GM12878 (cell line): Measurements from ENCODE around the gene NHERF2. TPM values are rescaled to one million over a fixed set of nuclear protein-coding genes. Genes with fewer than 3 reads are reported as not detected.

Experiments
- ATAC-seq: fragments of 200-7000 bp; cut with Tn5 transposase; 3 replicates; pipeline ENCODE4 v1.9.1; 2020; ENCODE audit warnings: mild to moderate bottlenecking, moderate library complexity
- BruUV-seq: library from RNA; stranded (reverse); fragments of 400-500 nt; replicated peaks from 2 replicates; lab custom pipeline; 2021; lab: Mats Ljungman, UMichigan
- CTCF ChIA-PET: fragments of 300-600 bp; sonication (Branson Sonifier 250); formaldehyde crosslinking; extraction: SDS; loops from one replicate; lab custom pipeline; 2021; ENCODE audit warnings: inconsistent platforms; lab: Yijun Ruan, JAX
- POLR2A ChIA-PET: fragments of 350-600 bp; formaldehyde crosslinking; extraction: SDS; loops from one replicate; lab custom pipeline; 2021; ENCODE audit warnings: inconsistent platforms; lab: Charles Lee
- RAD21 ChIA-PET: fragments of 300-600 bp; sonication (Branson Sonifier 250); formaldehyde crosslinking; loops from one replicate; lab custom pipeline; 2023; ENCODE audit warnings: antibody characterized with exemption; ENCODE audit not compliant: unreplicated experiment; lab: Charles Lee
- SMC1A ChIA-PET: fragments of 300-600 bp; sonication (Branson Sonifier 250); formaldehyde crosslinking; loops from one replicate; lab custom pipeline; 2023; ENCODE audit not compliant: unreplicated experiment, uncharacterized antibody; lab: Charles Lee
- DNase-seq: peaks from one replicate; pipeline ENCODE4 v3.0.0-alpha.2; 2011; ENCODE audit warnings: low read depth, low spot score
- FAIRE-seq: peaks from 3 replicates; lab custom pipeline; 2011; peaks lifted over from hg19 to GRCh38; lab: Jason Lieb, UNC
- H2AFZ ChIP-seq: 2 replicates; pipeline ENCODE4 v1.6.0; 2011; ENCODE audit warnings: low read depth, low read length, control low read depth; ENCODE audit not compliant: control insufficient read depth
- H3K27ac ChIP-seq: 2 replicates; pipeline ENCODE4 v1.5.1; 2011; ENCODE audit warnings: control low read depth; ENCODE audit not compliant: control insufficient read depth, insufficient read depth
- H3K27me3 ChIP-seq, 2 experiments: replicated peaks in 1 of 2; 2 replicates each; pipeline versions ENCODE4 v1.6.0 to v1.6.1; 2011; ENCODE audit warnings: low read length in 1 of 2; ENCODE audit not compliant: control insufficient read depth in 2 of 2, insufficient read depth in 2 of 2
- H3K36me3 ChIP-seq, 2 experiments: 2 replicates each; pipeline ENCODE4 v1.5.1; 2011; ENCODE audit warnings: low read length in 1 of 2; ENCODE audit not compliant: control insufficient read depth in 2 of 2, insufficient read depth in 2 of 2
- H3K4me1 ChIP-seq: 2 replicates; pipeline ENCODE4 v1.6.1; 2011; ENCODE audit warnings: mild to moderate bottlenecking, low read length, moderate library complexity, mixed read lengths; ENCODE audit not compliant: control insufficient read depth, insufficient read depth
- H3K4me2 ChIP-seq: 2 replicates; pipeline ENCODE4 v1.6.0; 2011; ENCODE audit warnings: control low read depth; ENCODE audit not compliant: control insufficient read depth, insufficient read depth
- H3K4me3 ChIP-seq: fragments of 200-600 bp; sonication (generic); 2 replicates; pipeline ENCODE4 v1.5.1; 2016
- H3K79me2 ChIP-seq: 2 replicates; pipeline ENCODE4 v1.6.0; 2011; ENCODE audit warnings: low read length; ENCODE audit not compliant: control insufficient read depth, insufficient read depth
- H3K9ac ChIP-seq: 2 replicates; pipeline ENCODE4 v1.8.0; 2011; ENCODE audit warnings: low read length, control low read depth, mixed read lengths; ENCODE audit not compliant: control insufficient read depth, insufficient read depth
- H3K9me3 ChIP-seq: replicated peaks from 3 replicates; pipeline ENCODE4 v1.5.1; 2011; ENCODE audit warnings: mild to moderate bottlenecking, low read length; ENCODE audit not compliant: control insufficient read depth, insufficient read depth
- H4K20me1 ChIP-seq: 2 replicates; pipeline ENCODE4 v1.6.0; 2011; ENCODE audit not compliant: control insufficient read depth, insufficient read depth
- ATF2 ChIP-seq: IDR thresholded peaks from 2 replicates; pipeline ENCODE4 v1.6.1; 2012; ENCODE audit warnings: low read length, inconsistent platforms
- CREB1 ChIP-seq: IDR thresholded peaks from 2 replicates; pipeline ENCODE4 v1.6.1; 2012; ENCODE audit warnings: low read depth, mild to moderate bottlenecking, inconsistent platforms
- E2F8 ChIP-seq: fragments of 450-650 bp; IDR thresholded peaks from 2 replicates; pipeline ENCODE4 v1.6.1; 2018; ENCODE audit warnings: mild to moderate bottlenecking, low read depth, moderate library complexity; ENCODE audit not compliant: partially characterized antibody
- EP300 ChIP-seq, 2 experiments: fragments of 150-350 bp in 1 of 2; IDR thresholded peaks; 2 replicates each; pipeline ENCODE4 v1.6.1; 2011 to 2012; ENCODE audit warnings: low read depth in 2 of 2, low read length in 2 of 2, borderline replicate concordance in 1 of 2, improper control_type of control experiment in 1 of 2, inconsistent platforms in 1 of 2; ENCODE audit not compliant: control insufficient read depth in 1 of 2
- ESRRA ChIP-seq: IDR thresholded peaks from 2 replicates; pipeline ENCODE4 v1.6.1; 2012; ENCODE audit warnings: mild to moderate bottlenecking, low read length, improper control_type of control experiment
- HDGF ChIP-seq: fragments of 450-650 bp; IDR thresholded peaks from 2 replicates; pipeline ENCODE4 v1.6.1; 2016; ENCODE audit warnings: antibody characterized with exemption
- IKZF2 ChIP-seq, 2 experiments: fragments of 450-650 bp; IDR thresholded peaks; 2 replicates each; pipeline ENCODE4 v1.6.1; 2017; ENCODE audit warnings: mild to moderate bottlenecking in 2 of 2, moderate library complexity in 2 of 2
- IRF3 ChIP-seq: fragments of 450-650 bp; IDR thresholded peaks from 2 replicates; pipeline ENCODE4 v1.6.1; 2014; ENCODE audit warnings: mild to moderate bottlenecking
- IRF5 ChIP-seq: fragments of 450-650 bp; IDR thresholded peaks from 2 replicates; pipeline ENCODE4 v1.6.1; 2017; ENCODE audit warnings: borderline replicate concordance
- MEF2A ChIP-seq: IDR thresholded peaks from 2 replicates; pipeline ENCODE4 v1.6.1; 2011; ENCODE audit warnings: low read depth, mild to moderate bottlenecking, low read length, moderate library complexity; ENCODE audit not compliant: insufficient read depth
- NBN ChIP-seq: fragments of 450-650 bp; IDR thresholded peaks from 2 replicates; pipeline ENCODE4 v1.6.1; 2016
- NR2F1 ChIP-seq: fragments of 450-650 bp; conservative IDR thresholded peaks from 2 replicates; pipeline ENCODE4 v1.6.1; 2017; ENCODE audit warnings: mild to moderate bottlenecking
- POU2F2 ChIP-seq: IDR thresholded peaks from 3 replicates; pipeline ENCODE4 v1.6.1; 2011; ENCODE audit warnings: low read depth, mild to moderate bottlenecking, low read length, borderline replicate concordance
- SP1 ChIP-seq: IDR thresholded peaks from one replicate; pipeline ENCODE4 v1.6.1; 2011; ENCODE audit warnings: low read depth, low read length
- TCF12 ChIP-seq: IDR thresholded peaks from 2 replicates; pipeline ENCODE4 v1.6.1; 2011; ENCODE audit warnings: low read depth, mild to moderate bottlenecking, low read length
- TCF3 ChIP-seq: IDR thresholded peaks from 2 replicates; pipeline ENCODE4 v1.6.1; 2012; ENCODE audit warnings: low read depth, mild to moderate bottlenecking, low read length, borderline replicate concordance; ENCODE audit not compliant: insufficient read depth
- WGBS: methylation state at CpG from one replicate; pipeline ENCODE4 v1.1.6; 2016; ENCODE audit warnings: low lambda C conversion rate; ENCODE audit not compliant: insufficient replicate concordance, insufficient coverage; ENCODE audit errors: missing lambda C conversion rate; 5-methylcytosine and 5-hydroxymethylcytosine counted together
- in situ Hi-C: fragments of 300-500 bp; cut with MboI; formaldehyde crosslinking; loops from 9 replicates; pipeline ENCODE4 v1.14.3; 2018; ENCODE audit warnings: mixed read lengths
- intact Hi-C: fragments of 100-400 bp; cut with micrococcal nuclease; formaldehyde crosslinking; loops from one replicate; pipeline ENCODE4 v1.14.2; 2022; ENCODE audit not compliant: unreplicated experiment
- polyA plus RNA-seq, 11 experiments: library from polyadenylated mRNA; depleted of rRNA in 4 of 11; unstranded in 6 of 11; stranded (reverse) in 5 of 11; fragments of >200 nt; fragmentation: Nextera tagmentation in 4 of 11; fragmentation: Illumina TruSeq in 1 of 11; extraction: Ambion mirVana in 4 of 11; extraction: Trizol in 1 of 11; gene quantifications; 1 replicate in 1 of 11; 2 replicates in 10 of 11; pipeline versions ENCODE4 v1.2.1 to v1.2.3, GENCODE V29; 2011 to 2016; ENCODE audit warnings: inconsistent platforms in 2 of 11, missing spikeins in 2 of 11, low read depth in 1 of 11
- total RNA-seq, 4 experiments: library from RNA; depleted of rRNA in 3 of 4; stranded (reverse); fragments of >200 nt in 3 of 4; fragmentation: Illumina TruSeq in 1 of 4; extraction: Trizol in 1 of 4; gene quantifications; 2 replicates each; pipeline versions ENCODE4 v1.2.1 to v1.2.3, GENCODE V29; 2013 to 2021

NHERF2 gene
- total and polyA plus RNA-seq, 10 of the 15 experiments (the other 5 are each of a cell fraction or from before 2014, with no cell fraction given), result 0.05 to 0.31 (median 0.08) TPM; not detected in 4

GRCh38 chr16:2060346-2060745, 33.6 kb downstream of the NHERF2 start:
- ChIA-PET SMC1A (no interaction called here), POLR2A (no interaction called here), RAD21 (no interaction called here), CTCF (no interaction called here)
- Histone ChIP-seq H3K27ac (no peak overlapping the region), H2AFZ (no peak overlapping the region), H3K4me1 (no peaks in the 10 kb centered on the region), H3K9me3 (no peaks in the 10 kb centered on the region), H3K79me2 (no peaks in the 10 kb centered on the region), H4K20me1 (no peaks in the 10 kb centered on the region), H3K27me3 (no peaks in the 10 kb centered on the region), H3K4me3 (no peak overlapping the region), H3K4me2 (no peak overlapping the region), H3K36me3 (peaks cover 0 to 3% of the 10 kb centered on the region in 2 experiments; a peak in 3 of 4 replicates), H3K9ac (no peak overlapping the region)
- no peak for ATAC-seq
- no peak for DNase-seq
- intact Hi-C loops, result no loop called here
- no TSS peak for BruUV-seq
- 79% methylated on average over 17 of the region's 17 CpGs for WGBS
- FAIRE-seq, result no peak
- in situ Hi-C loops, result no loop called here
- no peak for TF ChIP-seq MEF2A
- TF ChIP-seq CREB1, result no peak
- no peak for TF ChIP-seq HDGF
- TF ChIP-seq E2F8, result no peak
- TF ChIP-seq NR2F1, result no peak
- TF ChIP-seq POU2F2, result no peak
- TF ChIP-seq IRF5, result no peak
- TF ChIP-seq IRF3, result no peak
- no peak for TF ChIP-seq SP1
- TF ChIP-seq ESRRA, result no peak
- no peak for TF ChIP-seq ATF2
- TF ChIP-seq IKZF2 (IDR thresholded peaks at IDR 0.05), result no peak
- no peak for TF ChIP-seq NBN
- no peak for TF ChIP-seq EP300 (IDR thresholded peaks at IDR 0.05; ENCODE audit: borderline replicate concordance in 1 of 2, control insufficient read depth in 1 of 2, low read depth in 2 of 2, low read length in 2 of 2)
- TF ChIP-seq TCF3, result no peak
- no peak for TF ChIP-seq TCF12
